ENCODE measurements around the gene CHRNA4. TPM values are rescaled to one million over a fixed set of nuclear protein-coding genes. Genes with fewer than 3 reads are reported as not detected.

Gene CHRNA4
- not detected for polyA plus RNA-seq

DNA sequence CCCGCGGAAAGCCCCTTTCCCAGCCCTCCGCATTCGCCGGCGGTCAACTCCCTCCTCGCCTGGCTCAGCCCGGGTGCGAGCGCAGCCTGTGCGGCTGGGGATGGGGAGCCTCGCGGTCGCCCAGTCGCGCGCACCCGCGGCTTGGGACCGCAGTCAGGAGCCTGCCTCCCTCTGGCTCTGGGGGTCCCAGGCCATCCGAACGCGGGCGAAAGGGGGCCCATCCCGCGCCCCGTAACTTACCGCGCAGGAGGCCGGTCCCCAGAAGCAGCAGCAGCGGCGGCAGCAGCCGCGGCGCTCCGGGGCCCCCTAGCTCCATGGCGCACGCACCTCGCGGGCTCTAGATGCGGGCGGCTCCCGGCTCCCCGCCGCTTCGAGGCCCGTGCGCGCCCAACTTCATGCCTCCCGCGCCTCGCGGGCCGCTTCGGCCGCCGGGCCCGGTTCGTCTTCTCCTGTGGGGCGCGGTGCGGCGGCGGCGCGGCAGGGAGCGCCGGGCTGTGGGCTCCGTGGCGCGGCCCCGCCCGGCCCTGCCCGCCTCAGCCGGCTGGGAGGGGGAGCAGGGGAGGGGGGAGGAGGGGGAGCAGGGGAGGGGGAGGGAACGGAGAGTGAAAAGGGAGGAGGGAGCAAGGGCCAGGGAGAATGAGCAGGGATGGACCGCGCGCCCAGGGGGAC, at the start of gene CHRNA4:
Gene CHRNA4, minus strand, starts transcription at position 500 of the 669 bp plus-strand sequence. Its CDS starts 184 bp downstream, at position 316.
- H3K27ac Mint-ChIP-seq: no peak within 1 kb of the TSS
- H3K4me1 Mint-ChIP-seq: peaks cover 0 to 2% (median 0%) of the 10 kb centered on the region in 3 donors
- H3K36me3 Mint-ChIP-seq: no peaks in the 10 kb centered on the region
- H3K27me3 Mint-ChIP-seq: peaks cover 16% of the 10 kb centered on the region
- no peaks in the 10 kb centered on the region for H3K9me3 Mint-ChIP-seq
- no peak within 1 kb of the TSS for H3K4me3 Mint-ChIP-seq

DNA sequence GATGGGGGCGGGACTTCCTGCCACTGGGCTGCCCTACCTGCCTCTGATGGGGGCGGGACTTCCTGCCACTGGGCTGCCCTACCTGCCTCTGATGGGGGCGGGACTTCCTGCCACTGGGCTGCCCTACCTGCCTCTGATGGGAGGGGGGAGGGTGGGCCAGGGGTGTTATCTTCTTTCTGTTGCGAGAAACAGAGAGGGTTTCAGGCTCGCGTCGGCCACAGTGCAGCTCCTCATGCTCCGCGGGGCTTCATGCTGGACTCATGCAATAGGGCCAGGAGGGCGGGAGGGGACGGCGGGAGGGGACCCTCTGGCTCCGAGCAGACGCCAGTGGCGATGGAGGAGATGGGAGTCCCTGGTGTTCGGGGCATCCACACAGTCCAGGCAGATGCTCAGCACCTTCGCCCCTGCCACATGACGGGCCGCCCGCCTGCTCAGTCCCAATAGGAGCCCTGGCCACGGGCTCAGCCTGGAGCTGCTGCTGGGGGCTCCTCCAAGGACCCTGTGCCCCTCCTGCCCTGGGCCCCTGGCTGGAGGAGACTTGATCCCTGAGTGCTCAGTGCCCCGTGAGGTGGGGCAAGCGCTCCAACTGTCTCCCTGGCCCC, 48.8 kb upstream of the CHRNA4 start:
- H3K27me3 Mint-ChIP-seq: no peaks in the 10 kb centered on the region
- H3K36me3 Mint-ChIP-seq: no peaks in the 10 kb centered on the region

DNA sequence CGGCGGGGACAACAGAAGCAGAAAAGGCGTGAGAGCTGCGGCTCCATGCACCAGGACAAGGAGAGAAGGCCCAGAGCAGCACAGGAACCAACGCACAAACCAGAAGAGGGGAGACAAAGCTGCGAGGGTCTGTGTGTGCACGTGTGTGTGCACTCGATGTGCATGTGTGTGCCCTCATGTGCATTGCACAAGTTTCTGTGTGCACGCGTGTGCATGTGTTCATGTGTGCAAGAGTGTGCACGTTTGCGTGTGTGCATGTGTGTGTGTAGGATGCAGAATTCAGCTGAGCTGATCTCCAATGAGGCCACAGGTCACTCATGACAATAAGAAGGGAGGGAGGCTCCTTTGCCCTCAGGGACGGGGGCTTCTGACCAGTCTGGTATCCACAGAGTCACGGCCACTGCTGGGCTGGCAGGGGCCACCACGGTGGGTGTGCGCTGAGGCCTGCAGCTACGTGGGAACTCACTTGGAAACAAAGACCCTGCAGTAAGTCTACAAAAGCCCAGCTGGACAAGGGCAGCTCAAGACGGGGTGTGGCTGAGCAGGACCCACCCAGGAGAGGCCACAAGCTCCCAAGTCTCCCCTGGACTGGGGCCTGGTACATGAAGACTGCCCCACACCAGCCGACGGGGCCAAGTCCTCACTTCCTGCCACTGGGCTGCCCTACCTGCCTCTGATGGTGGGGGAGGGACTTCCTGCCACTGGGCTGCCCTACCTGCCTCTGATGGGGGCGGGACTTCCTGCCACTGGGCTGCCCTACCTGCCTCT, 48.1 kb upstream of the CHRNA4 start:
- no peak overlapping the region for H3K4me3 Mint-ChIP-seq
- peaks cover 0 to 3% (median 0%) of the 10 kb centered on the region in 3 donors for H3K9me3 Mint-ChIP-seq
- no peaks in the 10 kb centered on the region for H3K27me3 Mint-ChIP-seq
- peaks cover 0 to 2% (median 0%) of the 10 kb centered on the region in 3 donors for H3K4me1 Mint-ChIP-seq
- peak overlapping the region in 1 of 3 donors; percentile 63 for H3K27ac Mint-ChIP-seq
- H3K36me3 Mint-ChIP-seq: no peaks in the 10 kb centered on the region

More for the DNA sequence above, 48.8 kb upstream of the CHRNA4 start:
- Mint-ChIP-seq H3K4me3 (no peak overlapping the region), H3K27ac (no peak overlapping the region), H3K4me1 (peaks cover 0 to 2% (median 0%) of the 10 kb centered on the region in 3 donors), H3K9me3 (peaks cover 0 to 3% (median 0%) of the 10 kb centered on the region in 3 donors)

DNA sequence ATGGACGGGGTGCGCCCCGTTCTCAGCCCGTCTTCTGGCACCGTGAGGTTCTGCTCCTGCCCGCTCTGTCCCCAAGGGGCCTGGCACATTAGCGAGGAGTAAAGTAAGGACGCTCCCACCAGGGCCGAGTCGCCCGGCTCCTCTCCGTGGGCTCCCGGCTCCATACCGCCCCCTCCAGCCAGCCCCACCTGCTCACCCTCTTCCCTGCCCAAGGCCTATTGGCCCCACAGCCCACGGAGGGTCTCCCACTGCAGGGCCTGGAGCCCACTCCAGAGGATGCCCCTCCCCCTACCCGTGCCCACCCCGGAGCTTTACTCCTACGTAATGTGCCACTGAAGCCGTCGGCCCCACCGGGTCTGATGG, 47.5 kb upstream of the CHRNA4 start:
- no peaks in the 10 kb centered on the region for H3K27me3 Mint-ChIP-seq

DNA sequence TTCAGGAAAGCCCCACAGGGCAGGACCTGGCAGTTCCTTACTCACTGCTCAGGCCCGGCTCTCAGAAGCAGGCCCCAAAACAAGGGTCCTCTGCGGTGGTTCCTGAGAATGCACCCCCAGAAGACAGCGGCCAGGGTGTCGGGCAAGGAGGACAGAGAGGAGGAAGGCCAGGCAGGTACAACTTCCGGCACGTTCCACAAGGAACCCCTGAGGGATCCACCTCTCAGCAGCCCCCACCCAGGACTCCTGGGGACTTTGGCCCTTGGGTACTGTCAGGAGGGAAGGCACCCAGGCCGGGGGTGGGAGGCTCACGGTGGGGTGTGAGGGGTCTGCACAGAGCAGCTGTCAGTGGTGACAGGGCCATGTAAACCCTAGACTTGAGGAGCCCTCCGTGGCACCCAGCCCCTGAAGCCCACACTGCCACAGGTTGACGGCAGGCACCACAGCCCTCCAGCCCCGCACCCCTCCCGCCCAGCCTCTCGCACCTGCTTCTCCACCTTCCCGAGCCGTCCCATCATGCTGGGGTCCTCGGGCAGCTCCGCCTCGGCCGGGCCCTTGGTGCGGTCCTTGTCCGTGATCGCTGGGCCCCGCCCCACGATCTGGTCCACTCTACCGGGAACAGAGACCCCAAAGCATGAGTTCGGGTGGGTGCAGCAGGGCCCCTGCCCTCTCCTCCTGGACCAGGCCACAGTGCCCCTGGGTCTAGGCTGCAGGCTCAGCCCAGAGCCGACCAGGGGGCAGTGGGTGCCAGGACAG, 47.0 kb upstream of the CHRNA4 start:
- no peaks in the 10 kb centered on the region for H3K27me3 Mint-ChIP-seq
- peaks cover 0 to 3% (median 0%) of the 10 kb centered on the region in 3 donors for H3K9me3 Mint-ChIP-seq
- no peak overlapping the region for H3K4me3 Mint-ChIP-seq
- H3K4me1 Mint-ChIP-seq: peaks cover 0 to 2% (median 2%) of the 10 kb centered on the region in 3 donors
- H3K36me3 Mint-ChIP-seq: no peaks in the 10 kb centered on the region
- no peak overlapping the region for H3K27ac Mint-ChIP-seq

More for the DNA sequence above, 47.5 kb upstream of the CHRNA4 start:
- H3K27ac Mint-ChIP-seq: no peak overlapping the region
- H3K4me1 Mint-ChIP-seq: peaks cover 0 to 2% (median 0%) of the 10 kb centered on the region in 3 donors
- H3K9me3 Mint-ChIP-seq: peaks cover 0 to 3% (median 0%) of the 10 kb centered on the region in 3 donors
- H3K36me3 Mint-ChIP-seq: no peaks in the 10 kb centered on the region
- H3K4me3 Mint-ChIP-seq: no peak overlapping the region

DNA sequence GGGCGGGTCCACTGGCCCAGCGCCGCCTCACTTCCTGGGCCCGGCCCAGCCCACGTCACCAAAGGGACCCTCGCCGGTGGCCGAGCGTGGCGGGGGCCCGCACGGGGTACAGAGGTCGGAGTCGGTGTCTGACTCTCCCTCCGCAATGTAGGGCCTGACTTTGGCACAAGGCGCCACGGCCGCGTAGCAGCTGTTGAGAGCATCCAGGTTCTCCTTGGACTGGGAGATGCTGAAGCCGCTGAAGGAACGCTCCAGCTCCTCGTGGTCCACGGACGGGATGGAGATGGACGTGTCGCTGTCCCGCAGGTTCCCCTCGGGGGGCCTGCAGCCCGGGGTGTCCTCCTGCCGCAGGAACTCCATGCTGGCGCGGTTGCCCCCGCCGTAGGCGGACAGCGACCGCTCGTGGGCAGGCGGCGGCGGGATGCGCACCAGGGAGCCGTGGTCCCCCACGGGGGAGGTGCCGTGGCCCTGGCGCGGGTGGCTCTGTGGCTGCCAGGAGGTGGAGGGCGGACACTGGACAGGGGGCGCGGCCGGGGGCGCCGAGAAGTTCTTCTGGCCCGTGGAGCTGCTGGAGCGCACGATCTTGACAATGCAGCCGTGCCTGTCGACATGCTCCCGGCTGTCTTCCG, 45.6 kb upstream of the CHRNA4 start:
- no peak overlapping the region for H3K4me3 Mint-ChIP-seq
- H3K27ac Mint-ChIP-seq: no peak overlapping the region

DNA sequence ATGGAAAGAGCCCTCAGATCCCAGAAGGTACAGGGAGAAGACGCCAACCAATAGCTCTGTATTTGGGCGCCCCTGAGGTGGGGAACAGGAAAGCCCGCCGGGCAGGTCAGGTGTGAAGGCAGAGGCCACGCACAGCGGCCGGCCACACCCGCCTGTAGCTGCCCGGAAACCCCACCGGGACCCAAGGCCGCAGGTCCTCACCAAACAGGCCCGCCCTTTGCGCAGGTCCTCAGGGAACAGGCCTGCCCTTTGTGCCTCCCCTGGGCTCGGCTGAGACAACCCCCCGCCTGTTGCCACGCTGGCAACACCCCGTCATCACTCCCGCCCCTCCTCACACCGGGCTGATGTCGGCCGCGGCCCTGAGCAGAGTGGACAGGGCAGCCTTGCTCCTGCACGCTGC, 44.9 kb upstream of the CHRNA4 start:
- Mint-ChIP-seq H3K9me3 (no peaks in the 10 kb centered on the region), H3K36me3 (no peaks in the 10 kb centered on the region), H3K27ac (no peak overlapping the region), H3K4me3 (no peak overlapping the region), H3K27me3 (no peaks in the 10 kb centered on the region), H3K4me1 (peaks cover 0 to 2% (median 2%) of the 10 kb centered on the region in 3 donors)

More for the DNA sequence above, 45.6 kb upstream of the CHRNA4 start:
- peaks cover 0 to 2% (median 2%) of the 10 kb centered on the region in 3 donors for H3K4me1 Mint-ChIP-seq
- no peaks in the 10 kb centered on the region for H3K36me3 Mint-ChIP-seq
- no peaks in the 10 kb centered on the region for H3K9me3 Mint-ChIP-seq
- no peaks in the 10 kb centered on the region for H3K27me3 Mint-ChIP-seq

DNA sequence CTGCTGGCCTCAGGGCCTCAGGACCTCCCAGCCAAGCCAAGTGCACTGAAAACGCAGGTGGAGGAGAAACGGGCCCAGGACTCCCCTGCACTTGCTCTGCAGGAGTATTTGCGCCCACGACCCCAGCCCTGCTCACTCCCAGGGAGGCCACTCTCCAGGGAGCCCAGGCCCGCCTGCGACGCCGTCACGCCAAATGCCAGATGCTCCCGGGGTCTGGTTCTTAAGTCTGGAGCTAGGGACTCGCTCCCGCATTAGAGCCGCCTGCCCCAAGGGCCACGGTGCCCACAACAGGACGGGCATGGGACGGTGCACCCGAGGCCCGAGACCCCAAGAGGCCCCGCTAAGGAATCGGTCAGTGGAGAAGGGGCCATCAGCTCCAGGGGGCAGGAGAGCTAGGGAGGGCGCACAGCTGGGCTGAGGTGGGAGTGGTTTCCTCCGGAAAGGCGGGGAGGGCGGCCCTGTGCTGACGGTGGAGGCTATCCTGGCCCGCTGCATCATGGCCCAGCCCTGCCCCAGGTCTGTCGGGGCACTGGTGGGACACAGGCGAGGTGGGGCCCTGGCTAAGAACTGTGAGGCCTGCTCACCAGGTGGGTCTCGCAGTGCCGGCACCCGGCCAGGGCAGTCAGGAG, 44.1 kb upstream of the CHRNA4 start:
- no peaks in the 10 kb centered on the region for H3K36me3 Mint-ChIP-seq
- H3K4me1 Mint-ChIP-seq: peaks cover 0 to 2% (median 2%) of the 10 kb centered on the region in 3 donors
- H3K27me3 Mint-ChIP-seq: no peaks in the 10 kb centered on the region

DNA sequence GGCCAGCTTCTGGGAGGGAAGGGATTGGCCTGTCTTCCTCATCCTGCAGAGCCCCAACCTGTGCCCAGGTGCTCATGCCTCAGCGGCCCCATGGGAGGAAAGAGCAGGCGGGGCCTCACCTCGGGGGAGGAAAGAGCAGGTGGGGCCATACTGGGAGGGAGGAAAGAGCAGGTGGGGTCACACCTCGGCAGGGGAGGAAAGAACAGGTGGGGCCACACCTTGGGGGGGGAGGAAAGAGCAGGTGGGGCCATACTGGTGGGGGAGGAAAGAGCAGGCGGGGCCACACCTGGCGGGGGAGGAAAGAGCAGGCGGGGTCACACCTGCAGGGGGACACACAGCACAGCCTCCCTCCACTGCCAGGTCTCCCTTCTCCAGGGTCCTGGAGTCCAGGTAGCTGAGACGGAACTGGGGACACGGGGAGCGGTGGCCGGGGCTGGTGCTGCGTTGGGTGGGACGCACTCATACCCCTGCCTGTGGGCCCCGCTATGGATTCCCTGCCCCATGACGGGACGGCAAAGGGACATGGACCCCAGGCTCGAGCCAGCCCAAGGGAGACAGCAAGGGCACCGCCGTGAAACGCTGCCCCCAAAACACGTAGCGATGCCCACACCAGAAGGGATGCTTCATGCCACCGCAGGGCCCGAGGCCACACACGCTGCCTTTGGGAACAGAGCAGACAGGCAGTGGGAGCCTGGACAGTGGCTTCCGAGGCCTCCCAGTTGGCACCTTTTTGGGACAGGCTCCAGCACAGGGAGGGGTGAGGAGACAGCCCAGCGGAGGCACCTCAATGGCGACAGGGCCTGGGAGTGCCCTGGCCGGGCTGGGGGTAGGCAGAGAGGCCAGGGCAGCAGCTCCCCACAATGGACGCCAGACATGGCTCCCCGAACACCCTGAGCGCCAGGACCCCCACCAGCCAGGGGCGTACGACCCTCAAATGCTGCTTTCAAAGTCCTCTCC, 43.3 kb upstream of the CHRNA4 start:
- peaks cover 0 to 2% (median 2%) of the 10 kb centered on the region in 3 donors for H3K4me1 Mint-ChIP-seq
- no peak overlapping the region for H3K4me3 Mint-ChIP-seq
- H3K27ac Mint-ChIP-seq: no peak overlapping the region
- H3K9me3 Mint-ChIP-seq: no peaks in the 10 kb centered on the region
- H3K27me3 Mint-ChIP-seq: no peaks in the 10 kb centered on the region
- H3K36me3 Mint-ChIP-seq: no peaks in the 10 kb centered on the region

More for the DNA sequence above, 44.1 kb upstream of the CHRNA4 start:
- Mint-ChIP-seq H3K4me3 (no peak overlapping the region), H3K27ac (no peak overlapping the region), H3K9me3 (no peaks in the 10 kb centered on the region)

DNA sequence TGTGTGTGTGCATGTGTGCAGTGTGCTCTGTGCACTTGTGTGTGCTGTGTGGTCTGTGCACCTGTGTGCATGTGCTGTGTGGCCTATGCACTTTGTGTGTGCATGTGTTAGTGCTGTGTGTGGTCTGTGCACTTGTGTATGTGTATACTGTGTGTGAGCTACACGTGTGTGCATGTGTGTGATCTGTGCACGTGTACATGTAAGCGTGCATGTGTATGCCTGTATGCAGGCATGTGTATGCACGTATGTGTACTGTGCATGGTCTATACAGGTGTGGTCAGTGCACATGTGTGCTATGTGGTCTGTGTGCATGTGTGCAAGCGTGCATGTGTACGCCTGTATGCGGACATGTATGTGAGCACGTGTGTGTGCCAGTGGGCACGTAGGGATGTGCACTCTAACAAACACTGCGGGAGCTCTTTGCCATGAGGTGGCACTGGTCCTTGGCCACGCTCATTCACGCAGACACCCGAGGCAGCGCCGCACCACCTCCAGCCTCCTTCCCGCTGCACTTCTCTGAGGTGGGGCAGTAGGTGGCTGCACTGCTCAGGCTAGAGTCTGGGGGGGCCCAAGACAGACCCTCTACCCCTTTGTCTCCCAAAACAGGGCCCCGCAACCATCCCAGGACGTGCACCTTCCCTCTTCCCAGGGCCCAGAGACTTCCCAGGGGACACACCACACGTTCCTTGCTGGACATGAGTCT, 42.4 kb upstream of the CHRNA4 start:
- Mint-ChIP-seq H3K36me3 (no peaks in the 10 kb centered on the region), H3K4me3 (no peak overlapping the region), H3K4me1 (peaks cover 0 to 2% (median 0%) of the 10 kb centered on the region in 3 donors), H3K27me3 (no peaks in the 10 kb centered on the region), H3K27ac (no peak overlapping the region), H3K9me3 (no peaks in the 10 kb centered on the region)

DNA sequence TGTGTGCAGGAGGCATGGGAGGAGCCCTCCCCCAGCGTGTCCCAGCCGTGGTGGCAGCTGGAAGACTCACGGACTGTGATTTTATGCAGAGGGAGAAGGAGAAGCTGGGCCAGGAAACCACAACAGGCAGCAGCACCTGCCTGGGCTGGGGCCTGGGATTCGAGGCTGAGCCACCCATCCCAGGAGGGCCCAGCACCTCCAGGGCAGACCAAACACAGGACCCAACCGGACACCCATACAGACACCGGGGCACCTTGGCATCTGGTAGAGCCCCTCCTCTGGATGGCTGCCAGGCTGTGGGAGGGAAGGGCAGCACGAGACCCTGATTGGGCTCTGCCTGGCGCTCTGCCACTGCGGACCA, 41.7 kb upstream of the CHRNA4 start:
- H3K9me3 Mint-ChIP-seq: no peaks in the 10 kb centered on the region
- H3K4me3 Mint-ChIP-seq: no peak overlapping the region
- no peaks in the 10 kb centered on the region for H3K36me3 Mint-ChIP-seq
- peaks cover 0 to 2% (median 0%) of the 10 kb centered on the region in 3 donors for H3K4me1 Mint-ChIP-seq
- no peak overlapping the region for H3K27ac Mint-ChIP-seq
- H3K27me3 Mint-ChIP-seq: no peaks in the 10 kb centered on the region

DNA sequence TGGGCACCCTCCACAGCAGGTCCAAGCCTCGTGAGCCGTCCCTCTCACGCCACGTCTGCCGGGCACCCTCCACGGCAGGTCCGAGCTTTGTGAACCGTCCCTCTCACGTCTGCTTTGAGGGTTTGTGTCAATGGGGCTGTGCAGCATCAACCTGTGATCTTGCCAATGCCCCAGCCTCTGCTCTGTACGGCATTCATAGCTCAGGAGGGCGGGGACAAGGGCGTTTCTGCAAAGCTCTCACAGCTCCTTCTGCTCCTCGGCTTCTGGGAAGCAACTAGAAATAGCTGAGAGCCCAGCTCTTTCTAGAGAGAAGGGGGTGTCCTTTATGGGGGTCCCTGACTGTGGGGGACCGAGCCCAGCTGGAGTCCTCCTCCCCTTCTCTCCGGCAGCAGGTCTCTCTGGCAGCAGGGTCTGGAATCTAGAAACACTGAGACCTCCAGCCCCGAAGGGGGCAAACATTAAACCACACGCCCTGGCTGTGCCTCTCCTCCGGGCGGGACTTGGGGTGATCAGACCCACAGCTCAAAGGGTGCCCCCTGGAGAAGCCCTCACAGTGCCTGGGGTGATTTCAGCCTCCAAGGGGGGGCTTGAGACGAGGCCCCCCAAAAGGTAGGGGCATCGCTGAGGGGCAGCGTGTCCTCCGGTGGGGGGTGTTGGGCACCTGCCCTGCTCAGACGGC, 41.2 kb upstream of the CHRNA4 start:
- H3K4me3 Mint-ChIP-seq: no peak overlapping the region
- peaks cover 0 to 2% (median 0%) of the 10 kb centered on the region in 3 donors for H3K4me1 Mint-ChIP-seq
- H3K9me3 Mint-ChIP-seq: no peaks in the 10 kb centered on the region
- no peaks in the 10 kb centered on the region for H3K36me3 Mint-ChIP-seq
- no peaks in the 10 kb centered on the region for H3K27me3 Mint-ChIP-seq
- H3K27ac Mint-ChIP-seq: no peak overlapping the region
